Nephron (organoid): ENCODE results near the gene VSIG10L.
A peak's percentile ranks its signal among the peaks of the same experiment; 100 is the strongest.

Experiments
- H3K27ac Mint-ChIP-seq, 3 experiments: 2 replicates each; pipeline ENCODE4 v1.8.0; 2020; ENCODE audit warnings: mixed read lengths in 3 of 3, mild to moderate bottlenecking in 2 of 3, moderate library complexity in 1 of 3
- H3K27me3 Mint-ChIP-seq: 2 replicates; pipeline ENCODE4 v1.8.0; 2021; ENCODE audit warnings: low read depth, mild to moderate bottlenecking, moderate library complexity, mixed read lengths
- H3K36me3 Mint-ChIP-seq: 2 replicates; pipeline ENCODE4 v1.8.0; 2020; ENCODE audit warnings: low read depth, mixed read lengths
- H3K4me1 Mint-ChIP-seq: 2 replicates; pipeline ENCODE4 v1.8.0; 2020; ENCODE audit warnings: mixed read lengths
- H3K4me3 Mint-ChIP-seq, 3 experiments: 2 replicates each; pipeline ENCODE4 v1.8.0; 2020; ENCODE audit warnings: mild to moderate bottlenecking in 3 of 3, mixed read lengths in 3 of 3, moderate library complexity in 2 of 3
- H3K9me3 Mint-ChIP-seq: 2 replicates; pipeline ENCODE4 v1.8.0; 2020; ENCODE audit warnings: mixed read lengths
- CTCF ChIP-seq, 3 experiments: fragments of 200-600 bp; sonication (generic); IDR thresholded peaks; one replicate each; pipeline ENCODE4 v1.5.0; 2021; ENCODE audit warnings: antibody characterized with exemption in 3 of 3; ENCODE audit not compliant: unreplicated experiment in 3 of 3

The VSIG10L gene

GRCh38 chr19:51367255-51367564, 25.3 kb upstream of the VSIG10L start:
- Mint-ChIP-seq H3K36me3 (no peaks in the 10 kb centered on the region), H3K4me1 (peaks cover 25% of the 10 kb centered on the region), H3K27me3 (no peaks in the 10 kb centered on the region), H3K4me3 (peak overlapping the region; percentile 98 to 100 (median 99)), H3K27ac (peak overlapping the region; percentile 98 to 100 (median 99)), H3K9me3 (no peaks in the 10 kb centered on the region)
- TF ChIP-seq CTCF (IDR thresholded peaks at IDR 0.05; ENCODE audit: unreplicated experiment in 3 of 3): no peak

GRCh38 chr19:51366389-51367254, 24.7 kb upstream of the VSIG10L start:
- peaks cover 29% of the 10 kb centered on the region for H3K4me1 Mint-ChIP-seq
- H3K27me3 Mint-ChIP-seq: no peaks in the 10 kb centered on the region
- peak overlapping the region; percentile 98 to 100 (median 99) for H3K4me3 Mint-ChIP-seq
- peak overlapping the region; percentile 98 to 100 (median 99) for H3K27ac Mint-ChIP-seq
- no peaks in the 10 kb centered on the region for H3K9me3 Mint-ChIP-seq
- TF ChIP-seq CTCF (IDR thresholded peaks at IDR 0.05; ENCODE audit: unreplicated experiment in 3 of 3): no peak
- H3K36me3 Mint-ChIP-seq: no peaks in the 10 kb centered on the region

GRCh38 chr19:51365965-51366388, 24.0 kb upstream of the VSIG10L start, which contains the start of gene ETFB:
Gene ETFB (minus strand): TSS chr19:51366388. CDS start chr19:51366326, 62 bp downstream.
- Mint-ChIP-seq H3K4me1 (peaks cover 29% of the 10 kb centered on the region), H3K4me3 (peak within 1 kb of the TSS; percentile 98 to 100 (median 99)), H3K27me3 (no peaks in the 10 kb centered on the region), H3K36me3 (no peaks in the 10 kb centered on the region), H3K9me3 (no peaks in the 10 kb centered on the region), H3K27ac (peak within 1 kb of the TSS; percentile 98 to 100 (median 99))
- TF ChIP-seq CTCF (IDR thresholded peaks at IDR 0.05; ENCODE audit: unreplicated experiment in 3 of 3): no peak

GRCh38 chr19:51365211-51365964, 23.4 kb upstream of the VSIG10L start:
- Mint-ChIP-seq H3K27me3 (no peaks in the 10 kb centered on the region), H3K4me3 (peak overlapping the region; percentile 98 to 100 (median 99)), H3K36me3 (no peaks in the 10 kb centered on the region), H3K9me3 (no peaks in the 10 kb centered on the region), H3K27ac (peak overlapping the region; percentile 98 to 100 (median 99)), H3K4me1 (peaks cover 29% of the 10 kb centered on the region)
- peak in 1 of 3 experiments; percentile 15 for TF ChIP-seq CTCF (IDR thresholded peaks at IDR 0.05; ENCODE audit: unreplicated experiment in 3 of 3)

GRCh38 chr19:51364200-51365106, 22.5 kb upstream of the VSIG10L start:
- Mint-ChIP-seq H3K27ac (peak overlapping the region; percentile 31 to 72 (median 70)), H3K4me1 (peaks cover 32% of the 10 kb centered on the region), H3K27me3 (no peaks in the 10 kb centered on the region), H3K9me3 (no peaks in the 10 kb centered on the region), H3K36me3 (no peaks in the 10 kb centered on the region), H3K4me3 (peak overlapping the region; percentile 69 to 77 (median 75))
- TF ChIP-seq CTCF (IDR thresholded peaks at IDR 0.05; ENCODE audit: unreplicated experiment in 3 of 3): no peak
